ENCODE results near the gene OVOL2. TPM values are rescaled to one million over a fixed set of nuclear protein-coding genes. Genes with fewer than 3 reads are reported as not detected.
"Not testable (repeated sequence)": the region's sequence is repeated elsewhere in the genome, so short reads cannot be mapped to it uniquely, and the experiment has no call there.

Gene OVOL2
- total RNA-seq, 1 donor from 2014 or later: not detected

- H3K9me3 ChIP-seq (ENCODE audit: control insufficient read depth in 3 of 3, low read length in 3 of 3); H3K4me3 ChIP-seq (ENCODE audit: low read length in 3 of 3); H3K9ac ChIP-seq (ENCODE audit: low read depth in 1 of 3, low read length in 3 of 3); H3K4me1 ChIP-seq (ENCODE audit: control insufficient read depth in 3 of 3, insufficient read depth in 3 of 3, low read length in 3 of 3); H3K36me3 ChIP-seq (ENCODE audit: control insufficient read depth in 3 of 3, insufficient read depth in 3 of 3, low read length in 3 of 3); H3K27ac ChIP-seq (ENCODE audit: low read depth, low read length); H3K27me3 ChIP-seq (ENCODE audit: control insufficient read depth in 3 of 3, insufficient read depth in 3 of 3, low read length in 3 of 3): not testable (repeated sequence)
Measured at GRCh38 chr20:18088841-18089240, 31.1 kb upstream of the OVOL2 start.

- H3K27me3 ChIP-seq (ENCODE audit: control insufficient read depth in 3 of 3, insufficient read depth in 3 of 3, low read length in 3 of 3); H3K9ac ChIP-seq (ENCODE audit: low read depth in 1 of 3, low read length in 3 of 3); H3K9me3 ChIP-seq (ENCODE audit: control insufficient read depth in 3 of 3, low read length in 3 of 3); H3K4me3 ChIP-seq (ENCODE audit: low read length in 3 of 3); H3K4me1 ChIP-seq (ENCODE audit: control insufficient read depth in 3 of 3, insufficient read depth in 3 of 3, low read length in 3 of 3); H3K27ac ChIP-seq (ENCODE audit: low read depth, low read length); H3K36me3 ChIP-seq (ENCODE audit: control insufficient read depth in 3 of 3, insufficient read depth in 3 of 3, low read length in 3 of 3): not testable (repeated sequence)
Measured at GRCh38 chr20:18088298-18088697, 30.6 kb upstream of the OVOL2 start.

- no peak overlapping the region for H3K9ac ChIP-seq (ENCODE audit: low read depth in 1 of 3, low read length in 3 of 3)
- H3K9me3 ChIP-seq (ENCODE audit: control insufficient read depth in 3 of 3, low read length in 3 of 3): no peaks in the 10 kb centered on the region
- H3K27ac ChIP-seq (ENCODE audit: low read depth, low read length): no peak overlapping the region
- H3K4me1 ChIP-seq (ENCODE audit: control insufficient read depth in 3 of 3, insufficient read depth in 3 of 3, low read length in 3 of 3): no peaks in the 10 kb centered on the region
- H3K27me3 ChIP-seq (ENCODE audit: control insufficient read depth in 3 of 3, insufficient read depth in 3 of 3, low read length in 3 of 3): peaks cover 0 to 1% (median 0%) of the 10 kb centered on the region in 3 donors
- H3K36me3 ChIP-seq (ENCODE audit: control insufficient read depth in 3 of 3, insufficient read depth in 3 of 3, low read length in 3 of 3): no peaks in the 10 kb centered on the region
- no peak overlapping the region for H3K4me3 ChIP-seq (ENCODE audit: low read length in 3 of 3)
Measured at GRCh38 chr20:18087054-18087453, 29.3 kb upstream of the OVOL2 start.

- not testable (repeated sequence) for H3K27me3 ChIP-seq (ENCODE audit: control insufficient read depth in 3 of 3, insufficient read depth in 3 of 3, low read length in 3 of 3); H3K4me3 ChIP-seq (ENCODE audit: low read length in 3 of 3); H3K36me3 ChIP-seq (ENCODE audit: control insufficient read depth in 3 of 3, insufficient read depth in 3 of 3, low read length in 3 of 3); H3K4me1 ChIP-seq (ENCODE audit: control insufficient read depth in 3 of 3, insufficient read depth in 3 of 3, low read length in 3 of 3); H3K9me3 ChIP-seq (ENCODE audit: control insufficient read depth in 3 of 3, low read length in 3 of 3); H3K27ac ChIP-seq (ENCODE audit: low read depth, low read length); H3K9ac ChIP-seq (ENCODE audit: low read depth in 1 of 3, low read length in 3 of 3)
Measured at GRCh38 chr20:18080836-18081235, 23.1 kb upstream of the OVOL2 start.

- Histone ChIP-seq H3K9ac (ENCODE audit: low read depth in 1 of 3, low read length in 3 of 3) (no peak overlapping the region), H3K27me3 (ENCODE audit: control insufficient read depth in 3 of 3, insufficient read depth in 3 of 3, low read length in 3 of 3) (peaks cover 0 to 6% (median 0%) of the 10 kb centered on the region in 3 donors), H3K4me1 (ENCODE audit: control insufficient read depth in 3 of 3, insufficient read depth in 3 of 3, low read length in 3 of 3) (no peaks in the 10 kb centered on the region), H3K9me3 (ENCODE audit: control insufficient read depth in 3 of 3, low read length in 3 of 3) (peaks cover 0 to 2% (median 0%) of the 10 kb centered on the region in 3 donors), H3K27ac (ENCODE audit: low read depth, low read length) (no peak overlapping the region), H3K36me3 (ENCODE audit: control insufficient read depth in 3 of 3, insufficient read depth in 3 of 3, low read length in 3 of 3) (no peaks in the 10 kb centered on the region), H3K4me3 (ENCODE audit: low read length in 3 of 3) (no peak overlapping the region)
Measured at GRCh38 chr20:18079756-18080353, 22.1 kb upstream of the OVOL2 start.

GRCh38 chr20:18077157-18077556 lies 19.4 kb upstream of the OVOL2 start:
- Histone ChIP-seq H3K27me3 (ENCODE audit: control insufficient read depth in 3 of 3, insufficient read depth in 3 of 3, low read length in 3 of 3) (peaks cover 0 to 14% (median 2%) of the 10 kb centered on the region in 3 donors), H3K9ac (ENCODE audit: low read depth in 1 of 3, low read length in 3 of 3) (no peak overlapping the region), H3K4me1 (ENCODE audit: control insufficient read depth in 3 of 3, insufficient read depth in 3 of 3, low read length in 3 of 3) (no peaks in the 10 kb centered on the region), H3K4me3 (ENCODE audit: low read length in 3 of 3) (no peak overlapping the region), H3K9me3 (ENCODE audit: control insufficient read depth in 3 of 3, low read length in 3 of 3) (peaks cover 0 to 2% (median 0%) of the 10 kb centered on the region in 3 donors), H3K27ac (ENCODE audit: low read depth, low read length) (no peak overlapping the region), H3K36me3 (ENCODE audit: control insufficient read depth in 3 of 3, insufficient read depth in 3 of 3, low read length in 3 of 3) (no peaks in the 10 kb centered on the region)

- Histone ChIP-seq H3K27me3 (ENCODE audit: control insufficient read depth in 3 of 3, insufficient read depth in 3 of 3, low read length in 3 of 3) (peaks cover 0 to 14% (median 2%) of the 10 kb centered on the region in 3 donors), H3K27ac (ENCODE audit: low read depth, low read length) (no peak overlapping the region), H3K4me1 (ENCODE audit: control insufficient read depth in 3 of 3, insufficient read depth in 3 of 3, low read length in 3 of 3) (no peaks in the 10 kb centered on the region), H3K36me3 (ENCODE audit: control insufficient read depth in 3 of 3, insufficient read depth in 3 of 3, low read length in 3 of 3) (no peaks in the 10 kb centered on the region), H3K9me3 (ENCODE audit: control insufficient read depth in 3 of 3, low read length in 3 of 3) (peaks cover 0 to 2% (median 0%) of the 10 kb centered on the region in 3 donors), H3K4me3 (ENCODE audit: low read length in 3 of 3) (no peak overlapping the region), H3K9ac (ENCODE audit: low read depth in 1 of 3, low read length in 3 of 3) (no peak overlapping the region)
Measured at GRCh38 chr20:18072532-18072931, 14.8 kb upstream of the OVOL2 start.

- H3K9ac ChIP-seq (ENCODE audit: low read depth in 1 of 3, low read length in 3 of 3): no peak overlapping the region
- no peak overlapping the region for H3K27ac ChIP-seq (ENCODE audit: low read depth, low read length)
- H3K27me3 ChIP-seq (ENCODE audit: control insufficient read depth in 3 of 3, insufficient read depth in 3 of 3, low read length in 3 of 3): peaks cover 0 to 8% (median 6%) of the 10 kb centered on the region in 3 donors
Measured at GRCh38 chr20:18066421-18067333, 9.0 kb upstream of the OVOL2 start.

GRCh38 chr20:18063676-18064075 lies 6.0 kb upstream of the OVOL2 start:
- peaks cover 0 to 2% (median 0%) of the 10 kb centered on the region in 3 donors for H3K9me3 ChIP-seq (ENCODE audit: control insufficient read depth in 3 of 3, low read length in 3 of 3)
- H3K36me3 ChIP-seq (ENCODE audit: control insufficient read depth in 3 of 3, insufficient read depth in 3 of 3, low read length in 3 of 3): no peaks in the 10 kb centered on the region
- H3K9ac ChIP-seq (ENCODE audit: low read depth in 1 of 3, low read length in 3 of 3): no peak overlapping the region
- no peak overlapping the region for H3K4me3 ChIP-seq (ENCODE audit: low read length in 3 of 3)
- peaks cover 3 to 4% (median 3%) of the 10 kb centered on the region in 3 donors for H3K4me1 ChIP-seq (ENCODE audit: control insufficient read depth in 3 of 3, insufficient read depth in 3 of 3, low read length in 3 of 3)
- H3K27me3 ChIP-seq (ENCODE audit: control insufficient read depth in 3 of 3, insufficient read depth in 3 of 3, low read length in 3 of 3): peaks cover 22 to 31% (median 26%) of the 10 kb centered on the region in 3 donors
- H3K27ac ChIP-seq (ENCODE audit: low read depth, low read length): no peak overlapping the region

More at GRCh38 chr20:18066421-18067333, 9.0 kb upstream of the OVOL2 start:
- no peaks in the 10 kb centered on the region for H3K4me1 ChIP-seq (ENCODE audit: control insufficient read depth in 3 of 3, insufficient read depth in 3 of 3, low read length in 3 of 3)
- no peaks in the 10 kb centered on the region for H3K36me3 ChIP-seq (ENCODE audit: control insufficient read depth in 3 of 3, insufficient read depth in 3 of 3, low read length in 3 of 3)
- H3K9me3 ChIP-seq (ENCODE audit: control insufficient read depth in 3 of 3, low read length in 3 of 3): no peaks in the 10 kb centered on the region
- no peak overlapping the region for H3K4me3 ChIP-seq (ENCODE audit: low read length in 3 of 3)

GRCh38 chr20:18059603-18060002 lies 1.9 kb upstream of the OVOL2 start:
- Histone ChIP-seq H3K9me3 (ENCODE audit: control insufficient read depth in 3 of 3, low read length in 3 of 3) (peaks cover 0 to 2% (median 0%) of the 10 kb centered on the region in 3 donors), H3K9ac (ENCODE audit: low read depth in 1 of 3, low read length in 3 of 3) (no peak overlapping the region), H3K27me3 (ENCODE audit: control insufficient read depth in 3 of 3, insufficient read depth in 3 of 3, low read length in 3 of 3) (peaks cover 54 to 67% (median 56%) of the 10 kb centered on the region in 3 donors), H3K36me3 (ENCODE audit: control insufficient read depth in 3 of 3, insufficient read depth in 3 of 3, low read length in 3 of 3) (no peaks in the 10 kb centered on the region), H3K4me1 (ENCODE audit: control insufficient read depth in 3 of 3, insufficient read depth in 3 of 3, low read length in 3 of 3) (peaks cover 11 to 12% (median 11%) of the 10 kb centered on the region in 3 donors), H3K4me3 (ENCODE audit: low read length in 3 of 3) (no peak overlapping the region), H3K27ac (ENCODE audit: low read depth, low read length) (no peak overlapping the region)

Data from skeletal muscle tissue (tissue), 4 donors.